HEK293T (cell line): Measurements from ENCODE around the gene SMAGP.

Source experiments
- CTCF ChIA-PET: fragments of 350-600 bp; formaldehyde crosslinking; extraction: SDS; loops from one replicate; lab custom pipeline; 2021; ENCODE audit warnings: antibody characterized with exemption, inconsistent platforms; lab: Yijun Ruan, JAX
- POLR2A ChIA-PET: fragments of 350-600 bp; formaldehyde crosslinking; extraction: SDS; loops from one replicate; lab custom pipeline; 2020; ENCODE audit warnings: antibody characterized with exemption, inconsistent platforms; lab: Yijun Ruan, JAX
- DNase-seq: peaks from one replicate; pipeline ENCODE4 v3.0.0; 2012; ENCODE audit warnings: mixed read lengths; ENCODE audit errors: extremely low spot score
- ARNT ChIP-seq: fragments of 450-650 bp; IDR thresholded peaks from 2 replicates; pipeline ENCODE4 v1.6.1; 2017; ENCODE audit warnings: mild to moderate bottlenecking
- BHLHE40 ChIP-seq: fragments of 450-650 bp; IDR thresholded peaks from 2 replicates; pipeline ENCODE4 v1.6.1; 2016; ENCODE audit warnings: mild to moderate bottlenecking, moderate library complexity, borderline replicate concordance
- CTBP1 ChIP-seq: fragments of 450-650 bp; IDR thresholded peaks from 2 replicates; pipeline ENCODE4 v1.6.1; 2016; ENCODE audit warnings: borderline replicate concordance
- ELF4 ChIP-seq: fragments of 450-650 bp; IDR thresholded peaks from 2 replicates; pipeline ENCODE4 v1.6.1; 2017; ENCODE audit warnings: antibody characterized with exemption
- FOXA1 ChIP-seq: fragments of 450-650 bp; IDR thresholded peaks from 2 replicates; pipeline ENCODE4 v1.6.1; 2016; ENCODE audit warnings: mild to moderate bottlenecking
- FOXK2 ChIP-seq: fragments of 450-650 bp; IDR thresholded peaks from 2 replicates; pipeline ENCODE4 v1.6.1; 2016; ENCODE audit warnings: mild to moderate bottlenecking
- FOXM1 ChIP-seq: fragments of 450-650 bp; IDR thresholded peaks from 2 replicates; pipeline ENCODE4 v1.6.1; 2017; ENCODE audit warnings: mild to moderate bottlenecking, borderline replicate concordance
- HDGF ChIP-seq: fragments of 450-650 bp; IDR thresholded peaks from 2 replicates; pipeline ENCODE4 v1.6.1; 2017; ENCODE audit warnings: antibody characterized with exemption, borderline replicate concordance
- L3MBTL2 ChIP-seq: fragments of 450-650 bp; conservative IDR thresholded peaks from 2 replicates; pipeline ENCODE4 v1.6.1; 2016; ENCODE audit warnings: mild to moderate bottlenecking
- LEF1 ChIP-seq: fragments of 450-650 bp; IDR thresholded peaks from 2 replicates; pipeline ENCODE4 v1.6.1; 2017; ENCODE audit warnings: mild to moderate bottlenecking, borderline replicate concordance
- NFRKB ChIP-seq: fragments of 450-650 bp; IDR thresholded peaks from 2 replicates; pipeline ENCODE4 v1.6.1; 2016; ENCODE audit warnings: mild to moderate bottlenecking, moderate library complexity
- SP1 ChIP-seq: fragments of 450-650 bp; IDR thresholded peaks from 2 replicates; pipeline ENCODE4 v1.6.1; 2017
- SUZ12 ChIP-seq: fragments of 450-650 bp; IDR thresholded peaks from 2 replicates; pipeline ENCODE4 v1.6.1; 2016; ENCODE audit warnings: mild to moderate bottlenecking
- TARDBP ChIP-seq: fragments of 450-650 bp; IDR thresholded peaks from 2 replicates; pipeline ENCODE4 v1.6.1; 2016
- ZNF384 ChIP-seq: fragments of 450-650 bp; IDR thresholded peaks from 2 replicates; pipeline ENCODE4 v1.6.1; 2016
- TF ChIP-seq, protein P1 (sequence below): fragments of 450-650 bp; IDR thresholded peaks from 2 replicates; pipeline ENCODE4 v1.6.1; 2016

The SMAGP gene

DNA sequence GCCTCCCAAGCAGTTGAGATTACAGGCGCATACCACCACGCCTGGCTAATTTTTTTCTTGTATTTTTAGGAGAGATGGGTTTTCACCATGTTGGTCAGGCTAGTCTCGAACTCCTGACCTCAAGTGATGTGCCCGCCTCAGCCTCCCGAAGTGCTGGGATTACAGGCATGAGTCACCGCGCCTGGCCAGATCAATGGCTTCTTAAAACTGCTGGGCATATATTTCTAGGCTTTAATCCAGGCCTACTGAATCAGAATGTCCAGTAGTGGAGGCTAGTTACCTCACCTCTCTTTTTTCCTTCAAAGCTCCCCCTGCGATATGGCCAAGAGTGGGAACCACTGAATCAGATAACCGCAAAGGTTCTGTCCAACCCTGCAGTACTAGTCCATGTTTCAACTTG lies 69.4 kb downstream of the SMAGP start:
- POLR2A ChIA-PET: no interaction called here
- no peak for DNase-seq
- CTCF ChIA-PET: no interaction called here
- no peak for TF ChIP-seq LEF1
- no peak for TF ChIP-seq ELF4
- no peak for TF ChIP-seq SUZ12
- TF ChIP-seq ZNF384: no peak
- TF ChIP-seq FOXK2: no peak
- no peak for TF ChIP-seq CTBP1
- TF ChIP-seq FOXM1: no peak
- TF ChIP-seq NFRKB: no peak
- TF ChIP-seq FOXA1: no peak
- no peak for TF ChIP-seq HDGF
- TF ChIP-seq, protein P1, sequence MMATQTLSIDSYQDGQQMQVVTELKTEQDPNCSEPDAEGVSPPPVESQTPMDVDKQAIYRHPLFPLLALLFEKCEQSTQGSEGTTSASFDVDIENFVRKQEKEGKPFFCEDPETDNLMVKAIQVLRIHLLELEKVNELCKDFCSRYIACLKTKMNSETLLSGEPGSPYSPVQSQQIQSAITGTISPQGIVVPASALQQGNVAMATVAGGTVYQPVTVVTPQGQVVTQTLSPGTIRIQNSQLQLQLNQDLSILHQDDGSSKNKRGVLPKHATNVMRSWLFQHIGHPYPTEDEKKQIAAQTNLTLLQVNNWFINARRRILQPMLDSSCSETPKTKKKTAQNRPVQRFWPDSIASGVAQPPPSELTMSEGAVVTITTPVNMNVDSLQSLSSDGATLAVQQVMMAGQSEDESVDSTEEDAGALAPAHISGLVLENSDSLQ: no peak
- TF ChIP-seq ARNT: no peak
- TF ChIP-seq SP1: no peak
- TF ChIP-seq L3MBTL2: no peak
- no peak for TF ChIP-seq BHLHE40
- TF ChIP-seq TARDBP: no peak

DNA sequence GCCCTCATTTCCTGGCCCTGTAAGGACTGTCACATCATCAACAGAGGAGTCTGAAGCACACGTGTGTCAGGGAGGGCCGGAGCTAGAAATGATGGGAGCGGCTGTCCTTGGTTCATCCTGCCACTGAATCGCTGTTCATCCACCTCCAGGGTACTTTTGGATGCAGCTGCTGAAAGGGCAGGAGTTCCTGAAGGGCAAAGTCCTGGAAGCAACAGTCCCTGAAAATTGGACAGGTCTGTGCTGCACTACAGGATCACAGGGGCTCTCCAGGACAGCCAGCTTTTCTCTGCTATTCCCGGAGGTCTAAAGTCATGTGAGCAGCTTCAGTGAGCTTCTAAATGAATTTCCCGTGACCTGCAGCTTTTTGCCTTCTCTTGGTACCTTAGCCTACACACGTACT lies 70.1 kb downstream of the SMAGP start:
- CTCF ChIA-PET: no interaction called here
- no peak for TF ChIP-seq FOXM1

DNA sequence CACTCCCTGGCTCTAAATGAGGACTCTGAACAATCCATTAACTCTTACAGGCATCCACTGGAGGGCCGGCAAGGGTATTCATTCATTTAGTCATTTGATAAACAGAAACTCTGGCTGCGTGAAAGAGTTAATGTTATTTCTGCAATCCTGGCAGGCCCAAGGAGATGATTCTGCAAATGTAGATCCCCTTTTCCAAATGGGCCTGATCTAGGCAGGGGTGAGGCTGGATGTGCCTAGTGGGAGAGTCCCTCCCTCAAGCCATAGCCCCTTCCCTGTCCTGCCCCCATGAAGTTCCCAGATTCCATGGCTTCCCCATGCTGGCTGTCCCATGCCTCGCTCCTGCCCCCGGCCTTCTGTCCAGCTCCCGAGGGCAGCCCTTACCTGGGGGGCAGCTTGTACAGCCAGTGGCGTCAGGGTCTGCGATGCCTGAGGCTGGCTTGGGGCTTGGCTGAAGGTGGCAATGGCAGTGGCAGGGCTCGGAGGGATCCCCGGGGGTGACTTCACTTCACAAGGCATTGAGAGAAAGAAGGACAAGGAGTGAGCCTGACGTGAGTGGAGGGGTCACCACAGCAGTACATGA lies 70.8 kb downstream of the SMAGP start:
- ChIA-PET POLR2A (no interaction called here), CTCF (no interaction called here)
- no peak for DNase-seq
- TF ChIP-seq L3MBTL2: no peak
- TF ChIP-seq LEF1: no peak
- TF ChIP-seq FOXK2: no peak
- no peak for TF ChIP-seq BHLHE40
- no peak for TF ChIP-seq ELF4
- TF ChIP-seq FOXM1: no peak
- no peak for TF ChIP-seq HDGF
- TF ChIP-seq ZNF384: no peak
- TF ChIP-seq TARDBP: no peak
- TF ChIP-seq ARNT: no peak
- no peak for TF ChIP-seq NFRKB
- no peak for TF ChIP-seq SP1
- no peak for TF ChIP-seq CTBP1

More for the DNA sequence above, 70.1 kb downstream of the SMAGP start:
- POLR2A ChIA-PET: no interaction called here
- DNase-seq: no peak

DNA sequence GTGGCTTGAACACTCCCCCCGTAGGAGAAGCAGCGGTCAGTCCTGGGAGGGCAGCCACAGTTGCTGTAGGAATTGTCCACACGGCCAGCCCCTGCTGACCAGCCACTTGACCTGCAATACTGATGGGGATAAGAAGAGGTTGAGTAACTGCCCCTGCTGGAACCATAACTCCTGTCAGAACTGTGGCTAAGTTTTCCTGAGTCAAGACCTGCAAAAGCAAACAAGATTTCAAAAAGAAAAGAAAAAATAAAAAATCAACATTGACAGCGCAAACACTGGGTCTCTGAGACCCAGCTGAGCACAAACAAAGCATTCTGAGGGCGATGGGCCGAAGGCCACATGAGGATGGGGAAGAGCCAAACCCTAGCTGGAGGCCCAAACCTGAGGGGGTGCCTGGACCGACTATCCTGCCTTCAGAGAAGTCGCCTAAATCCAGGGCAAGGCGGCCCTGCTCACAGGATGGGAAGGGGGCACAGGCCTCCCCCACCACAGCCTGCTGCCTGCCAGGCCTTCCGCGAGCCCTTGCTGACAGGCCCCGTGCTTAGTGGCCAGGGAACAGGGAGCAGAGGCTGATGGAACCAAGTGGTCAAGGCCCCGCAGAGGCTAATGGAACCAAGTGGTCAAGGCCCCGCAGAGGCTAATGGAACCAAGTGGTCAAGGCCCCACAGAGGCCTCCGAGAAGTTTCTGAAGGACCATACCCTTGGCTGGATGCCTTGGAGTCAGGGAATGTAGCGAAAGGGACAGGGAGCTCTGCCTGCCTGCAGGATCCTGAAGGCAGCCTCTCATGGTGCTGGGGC lies 71.4 kb downstream of the SMAGP start:
- ChIA-PET CTCF (no interaction called here), POLR2A (no interaction called here)

DNA sequence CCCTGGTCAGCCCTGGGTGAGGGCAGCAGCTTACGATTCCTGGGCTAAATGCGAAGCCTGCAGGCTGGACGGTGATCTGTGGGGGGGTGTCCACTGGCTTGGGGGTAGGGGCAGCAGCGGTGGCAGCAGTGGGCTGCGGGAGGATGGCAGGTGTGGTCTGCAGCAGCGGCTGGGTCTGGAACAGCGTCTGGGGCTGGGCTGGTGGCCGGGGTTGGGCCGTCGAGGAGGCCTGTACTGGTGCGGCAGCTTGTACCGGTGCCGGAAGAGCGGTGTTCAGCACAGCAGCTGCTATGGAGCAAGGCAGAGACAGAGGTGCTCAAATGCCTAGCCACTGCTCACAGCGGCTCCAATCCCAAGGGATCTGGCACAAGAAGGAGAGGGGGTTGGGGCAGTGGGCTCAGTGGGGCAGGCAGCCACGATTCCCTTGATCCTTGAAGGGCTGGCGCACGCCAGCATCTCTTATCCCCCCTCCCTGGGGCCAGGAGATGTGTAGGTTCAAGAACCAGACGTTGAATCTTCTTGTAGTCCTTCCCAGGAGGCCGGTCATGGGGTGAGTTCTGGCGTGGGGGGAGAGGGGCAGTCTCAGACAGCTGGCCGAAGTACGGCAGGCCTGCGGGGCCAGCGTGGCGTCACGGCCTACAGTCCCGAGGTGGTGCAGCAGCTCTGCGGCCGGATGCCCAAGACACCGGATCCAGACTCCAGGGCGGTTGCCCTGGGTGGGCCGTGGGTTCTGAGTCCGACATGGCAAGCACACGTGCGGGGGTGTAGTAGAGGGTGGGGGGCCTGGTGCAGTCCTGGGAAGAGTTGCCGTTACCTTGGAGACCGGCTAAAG lies 72.3 kb downstream of the SMAGP start:
- CTCF ChIA-PET: interaction anchor here (0.6 kb wide), 1 partner anchor 168 kb away, joined by 4 read pairs; no protein-coding TSS in a partner anchor
- TF ChIP-seq ZNF384 (no peak), SUZ12 (no peak), TARDBP (no peak), L3MBTL2 (no peak), ELF4 (no peak), BHLHE40 (no peak), CTBP1 (no peak)
- DNase-seq: no peak
- POLR2A ChIA-PET: no interaction called here

More for the DNA sequence above, 71.4 kb downstream of the SMAGP start:
- no peak for TF ChIP-seq CTBP1
- no peak for TF ChIP-seq HDGF
- TF ChIP-seq SP1: no peak
- TF ChIP-seq FOXM1: no peak
- TF ChIP-seq ELF4: no peak
- no peak for TF ChIP-seq L3MBTL2
- DNase-seq: no peak

DNA sequence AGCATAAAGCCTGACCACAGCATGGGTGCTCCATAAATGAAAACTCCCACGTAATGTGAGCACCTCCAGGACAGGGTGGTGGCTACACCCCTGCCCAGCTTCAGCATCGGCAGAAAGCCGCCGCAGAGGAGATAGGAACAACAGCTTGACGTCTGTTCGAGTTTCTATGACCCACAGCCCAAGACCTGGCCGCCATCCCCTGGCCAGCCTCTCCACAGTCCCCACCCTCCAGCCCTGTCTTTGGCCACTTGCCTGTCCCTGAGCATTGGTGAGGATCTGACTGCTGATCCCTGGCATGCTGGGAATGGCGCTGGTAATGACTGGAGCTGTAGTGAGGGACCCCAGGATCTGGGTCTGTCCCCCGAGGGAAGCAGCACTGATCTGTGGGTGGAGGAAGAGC lies 73.7 kb downstream of the SMAGP start:
- DNase-seq: no peak
- ChIA-PET CTCF (no interaction called here), POLR2A (no interaction called here)
- TF ChIP-seq TARDBP (no peak), BHLHE40 (no peak), CTBP1 (no peak), FOXA1 (no peak), LEF1 (no peak), ARNT (no peak), SP1 (no peak), SUZ12 (no peak), ZNF384 (no peak), NFRKB (no peak), L3MBTL2 (no peak), ELF4 (no peak), FOXM1 (no peak)
- TF ChIP-seq, protein P1: no peak
